Raji (cell line): ENCODE results near the gene PCBP3.

Source experiments
- POLR2A ChIP-seq: IDR thresholded peaks from 2 replicates; pipeline ENCODE4 v1.6.1; 2011; ENCODE audit warnings: low read depth, low read length, control low read depth; ENCODE audit not compliant: insufficient read depth

Gene PCBP3

GRCh38 chr21:45709173-45709572 lies 65.6 kb downstream of the PCBP3 start:
- TF ChIP-seq POLR2A = no peak

GRCh38 chr21:45709696-45710268 lies 66.3 kb downstream of the PCBP3 start:
- no peak for TF ChIP-seq POLR2A

DNA sequence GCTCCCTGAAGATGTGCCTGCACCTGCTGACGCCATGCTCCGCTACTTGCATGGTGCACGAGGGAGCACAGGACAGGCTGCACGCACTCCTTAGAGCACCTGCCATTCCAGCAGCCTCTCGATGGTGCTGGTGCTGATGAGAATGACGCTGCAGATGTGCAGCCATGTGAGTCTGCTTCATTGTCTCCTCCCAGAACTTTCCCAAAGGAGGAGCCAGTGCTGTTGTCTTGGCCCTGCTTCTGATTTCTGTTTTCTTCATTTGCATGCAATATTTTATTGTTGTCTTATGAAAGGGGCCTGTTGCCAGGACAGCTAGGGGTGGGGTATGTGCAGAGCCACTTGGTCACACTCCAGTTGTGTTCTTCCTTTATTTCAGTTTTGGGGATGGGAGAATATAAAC lies 70.1 kb downstream of the PCBP3 start:
- no peak for TF ChIP-seq POLR2A

DNA sequence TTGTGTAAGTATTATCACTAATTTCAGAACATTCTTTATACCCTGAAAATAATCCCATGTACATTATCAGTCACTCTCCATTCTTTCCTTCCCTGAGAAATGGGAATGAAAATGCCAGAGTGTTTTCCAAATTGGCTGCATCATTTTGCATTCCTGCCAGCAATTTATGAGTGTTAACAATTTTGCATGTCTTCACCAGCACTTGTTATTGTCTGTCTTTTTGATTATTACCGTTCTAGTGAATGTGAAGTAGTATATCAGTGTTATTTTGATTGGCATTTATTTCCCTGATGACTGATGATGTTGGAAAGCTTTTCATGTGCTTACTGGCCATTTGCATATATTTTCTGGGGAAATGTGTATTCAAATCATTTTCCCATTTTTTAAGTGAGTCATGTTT lies 71.9 kb downstream of the PCBP3 start:
- no peak for TF ChIP-seq POLR2A

DNA sequence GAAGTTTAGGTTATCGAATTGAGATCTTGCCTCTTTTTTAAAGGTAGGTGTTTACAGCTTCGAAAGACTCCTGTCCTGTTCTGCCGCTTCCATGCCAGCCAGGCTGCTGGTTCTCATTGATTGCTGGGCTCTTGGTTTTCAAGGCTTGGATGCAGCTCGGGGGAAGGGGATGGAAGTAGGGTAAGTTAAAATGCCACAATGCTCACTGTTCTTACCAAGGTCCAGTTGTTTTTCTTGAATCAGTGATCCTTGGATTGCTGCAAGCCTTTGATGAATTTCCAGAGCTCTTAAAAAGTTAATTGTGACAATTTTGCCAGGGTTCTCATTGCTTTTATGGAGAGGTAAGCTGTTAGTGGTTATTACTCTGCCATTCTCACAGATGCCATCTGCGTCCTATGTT lies 74.9 kb downstream of the PCBP3 start:
- TF ChIP-seq POLR2A = no peak

DNA sequence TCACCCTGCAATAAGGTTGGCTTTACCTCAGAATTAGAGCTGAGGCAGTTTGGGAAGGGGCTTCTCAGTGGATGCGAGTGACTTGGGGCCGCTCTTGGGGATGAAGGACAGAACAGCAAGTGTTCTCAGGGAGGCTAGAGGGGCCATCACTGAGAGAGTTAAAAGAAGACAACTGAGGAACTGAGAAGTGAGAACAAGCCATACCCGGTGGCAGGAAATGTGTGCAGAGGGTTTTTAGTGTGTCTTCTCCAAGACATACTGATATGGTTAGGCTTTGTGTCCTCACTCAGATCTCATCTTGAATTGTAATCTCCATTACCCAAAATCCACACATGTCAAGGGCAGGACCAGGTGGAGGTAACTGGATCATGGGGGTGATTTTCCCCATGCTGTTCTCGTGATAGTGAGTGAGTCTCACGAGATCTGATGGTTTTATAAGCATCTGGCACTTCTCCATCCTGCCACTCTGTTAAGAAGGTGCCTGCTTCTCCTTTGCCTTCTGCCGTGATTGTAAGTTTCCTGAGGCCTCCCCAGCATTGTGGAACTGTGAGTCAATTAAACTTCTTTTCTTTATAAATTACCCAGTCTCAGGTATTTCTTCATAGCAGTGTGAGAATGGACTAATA lies 75.8 kb downstream of the PCBP3 start:
- no peak for TF ChIP-seq POLR2A

DNA sequence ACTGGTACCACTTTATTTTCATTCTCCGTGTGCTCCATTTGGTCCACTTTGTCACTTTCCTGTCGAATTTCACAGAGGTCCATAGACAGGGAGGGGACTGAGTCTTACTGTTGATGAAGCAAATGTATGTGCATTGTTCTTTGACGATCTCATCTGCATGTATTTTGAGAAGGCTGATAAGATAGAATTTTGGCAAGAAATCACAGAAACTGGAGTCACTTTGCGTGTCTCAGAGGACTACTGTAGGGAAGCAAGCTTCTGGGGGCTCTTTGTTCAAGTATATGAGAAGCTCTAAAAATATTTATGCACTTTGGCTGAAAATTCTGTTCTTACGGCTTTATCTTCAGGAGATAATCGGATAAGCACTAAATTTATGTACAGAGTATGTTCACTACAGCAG lies 78.1 kb downstream of the PCBP3 start:
- TF ChIP-seq POLR2A = no peak

GRCh38 chr21:45723049-45723958 lies 79.8 kb downstream of the PCBP3 start:
- TF ChIP-seq POLR2A = no peak

- TF ChIP-seq POLR2A = no peak
Observed at GRCh38 chr21:45724345-45724961, 80.9 kb downstream of the PCBP3 start.

DNA sequence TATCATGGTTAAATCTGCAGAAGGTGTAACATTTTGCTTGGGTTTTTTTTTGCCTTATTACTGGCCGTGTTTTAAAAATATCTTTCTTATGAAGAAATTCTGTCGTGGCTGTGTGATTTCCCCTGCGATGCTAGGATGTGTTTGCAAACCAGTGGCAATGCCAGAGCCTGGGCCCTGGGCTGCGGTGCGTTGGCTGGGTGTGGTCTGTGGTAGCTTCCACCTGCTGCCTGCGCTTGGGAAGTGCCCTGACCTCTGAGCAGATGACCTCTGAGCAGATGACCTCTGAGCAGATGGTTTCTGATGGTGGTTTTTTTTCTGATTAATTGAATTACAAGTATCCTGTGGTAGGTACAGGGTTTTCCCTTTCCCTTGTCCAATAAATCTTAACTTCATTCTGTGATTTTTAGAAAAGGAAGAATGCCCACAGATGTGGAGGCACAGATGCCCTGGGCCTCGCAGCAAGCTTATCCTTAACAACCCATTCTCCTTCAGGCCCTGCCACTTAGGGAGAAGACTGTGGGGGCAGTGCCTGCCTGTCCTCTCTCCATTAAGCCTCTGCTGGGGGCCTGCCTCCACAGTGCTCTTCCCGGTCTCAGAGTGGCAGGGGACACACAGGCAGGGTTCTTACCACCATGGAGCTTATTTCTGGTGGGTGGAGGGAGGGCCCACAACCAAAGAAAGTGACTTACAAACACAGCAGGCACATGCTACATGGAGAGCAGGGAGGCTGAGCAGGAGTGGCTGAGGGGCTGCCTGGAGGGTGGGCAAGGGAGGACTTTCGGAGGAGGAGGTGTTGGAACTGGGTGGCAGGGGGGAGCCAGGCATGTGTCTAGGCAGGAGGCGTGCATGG lies 81.7 kb downstream of the PCBP3 start:
- TF ChIP-seq POLR2A = no peak

DNA sequence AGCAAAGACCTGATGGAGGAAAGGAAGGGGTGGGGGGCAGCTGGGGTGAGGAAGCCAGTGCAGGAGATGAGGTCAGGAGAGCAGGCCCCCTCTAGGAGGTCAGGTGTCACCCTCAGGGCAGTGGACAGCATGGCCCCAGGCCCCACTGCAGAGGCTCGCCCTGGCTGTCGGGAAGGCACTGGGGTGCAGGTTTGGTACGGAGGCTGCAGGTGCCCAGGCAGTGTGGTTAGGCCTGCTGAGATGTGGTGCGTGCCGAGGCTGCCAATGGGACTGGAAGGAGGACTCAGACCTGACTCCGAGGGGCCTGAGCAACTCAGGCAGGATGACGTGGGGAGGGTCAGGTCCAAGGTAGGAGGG lies 82.3 kb downstream of the PCBP3 start:
- no peak for TF ChIP-seq POLR2A

- TF ChIP-seq POLR2A = no peak
Observed at GRCh38 chr21:45726438-45726837, 82.9 kb downstream of the PCBP3 start.

GRCh38 chr21:45727390-45727789 lies 83.9 kb downstream of the PCBP3 start:
- no peak for TF ChIP-seq POLR2A

GRCh38 chr21:45735259-45736000 lies 91.9 kb downstream of the PCBP3 start:
- TF ChIP-seq POLR2A = no peak
